Stimulated activated naive CD8-positive, alpha-beta T cell treated with anti-CD3 and anti-CD28 coated beads, Interleukin-15, amount 100 ng/mL, for 72 hours (primary cell): Measurements from ENCODE around the gene ANKRD9.
A peak's percentile ranks its signal among the peaks of the same experiment; 100 is the strongest.

Experiments
- ATAC-seq: fragments of 150-1000 bp; cut with Tn5 transposase; 2 replicates; pipeline ENCODE4 v1.10.0; 2021; ENCODE audit warnings: mild to moderate bottlenecking, moderate library complexity
- DNase-seq, 2 donors: peaks; one replicate each; pipeline ENCODE4 v3.0.0; 2021 to 2022
- H3K27ac Mint-ChIP-seq, 2 donors: one replicate each; pipeline ENCODE4 v1.8.0; 2022; ENCODE audit warnings: mild to moderate bottlenecking in 2 of 2, mixed read lengths in 2 of 2, moderate library complexity in 2 of 2
- H3K27me3 Mint-ChIP-seq: one replicate; pipeline ENCODE4 v1.8.0; 2022; ENCODE audit warnings: mixed read lengths
- H3K4me1 Mint-ChIP-seq: one replicate; pipeline ENCODE4 v1.8.0; 2022; ENCODE audit warnings: mild to moderate bottlenecking, mixed read lengths
- H3K4me3 Mint-ChIP-seq, 2 donors: one replicate each; pipeline ENCODE4 v1.8.0; 2022; ENCODE audit warnings: mild to moderate bottlenecking in 2 of 2, mixed read lengths in 2 of 2, moderate library complexity in 1 of 2
- H3K9me3 Mint-ChIP-seq, 2 donors: one replicate each; pipeline ENCODE4 v1.8.0; 2022; ENCODE audit warnings: mixed read lengths in 2 of 2

Gene ANKRD9

GRCh38 chr14:102497998-102498677, 11.4 kb downstream of the ANKRD9 start:
- ATAC-seq: no peak
- H3K4me3 Mint-ChIP-seq: no peak overlapping the region
- H3K27me3 Mint-ChIP-seq: no peaks in the 10 kb centered on the region
- H3K27ac Mint-ChIP-seq: peak overlapping the region in 1 of 2 donors; percentile 24
- H3K9me3 Mint-ChIP-seq: no peaks in the 10 kb centered on the region
- no peak for DNase-seq
- H3K4me1 Mint-ChIP-seq: peaks cover 11% of the 10 kb centered on the region

GRCh38 chr14:102496958-102497744, 12.4 kb downstream of the ANKRD9 start:
- Mint-ChIP-seq H3K27ac (peak overlapping the region; percentile 42 to 46), H3K4me3 (no peak overlapping the region)

GRCh38 chr14:102496331-102496691, 13.3 kb downstream of the ANKRD9 start:
- peak overlapping the region in 1 of 2 donors; percentile 52 for H3K27ac Mint-ChIP-seq
- H3K27me3 Mint-ChIP-seq: no peaks in the 10 kb centered on the region
- H3K4me1 Mint-ChIP-seq: peaks cover 11% of the 10 kb centered on the region
- DNase-seq (no peak), ATAC-seq (no peak)
- H3K4me3 Mint-ChIP-seq: no peak overlapping the region
- no peaks in the 10 kb centered on the region for H3K9me3 Mint-ChIP-seq

More at GRCh38 chr14:102496958-102497744, 12.4 kb downstream of the ANKRD9 start:
- ATAC-seq (no peak), DNase-seq (no peak)
- H3K4me1 Mint-ChIP-seq: peaks cover 11% of the 10 kb centered on the region
- H3K9me3 Mint-ChIP-seq: no peaks in the 10 kb centered on the region
- no peaks in the 10 kb centered on the region for H3K27me3 Mint-ChIP-seq

GRCh38 chr14:102495491-102496330, 13.9 kb downstream of the ANKRD9 start:
- Mint-ChIP-seq H3K27me3 (no peaks in the 10 kb centered on the region), H3K4me3 (no peak overlapping the region), H3K4me1 (peaks cover 8% of the 10 kb centered on the region), H3K27ac (no peak overlapping the region), H3K9me3 (no peaks in the 10 kb centered on the region)
- ATAC-seq: no peak
- no peak for DNase-seq

- DNase-seq (no peak), ATAC-seq (no peak)
- H3K4me1 Mint-ChIP-seq: no peaks in the 10 kb centered on the region
- no peak overlapping the region for H3K4me3 Mint-ChIP-seq
- H3K9me3 Mint-ChIP-seq: no peaks in the 10 kb centered on the region
- no peak overlapping the region for H3K27ac Mint-ChIP-seq
- no peaks in the 10 kb centered on the region for H3K27me3 Mint-ChIP-seq
These were observed 16.0 kb downstream of the ANKRD9 start for GRCh38 chr14:102493585-102493984.

GRCh38 chr14:102493096-102493495, 16.5 kb downstream of the ANKRD9 start:
- Mint-ChIP-seq H3K9me3 (no peaks in the 10 kb centered on the region), H3K27me3 (no peaks in the 10 kb centered on the region), H3K4me1 (no peaks in the 10 kb centered on the region), H3K4me3 (no peak overlapping the region), H3K27ac (no peak overlapping the region)
- DNase-seq: no peak
- ATAC-seq: no peak

- Mint-ChIP-seq H3K27me3 (no peaks in the 10 kb centered on the region), H3K4me3 (no peak overlapping the region), H3K9me3 (no peaks in the 10 kb centered on the region), H3K27ac (no peak overlapping the region), H3K4me1 (no peaks in the 10 kb centered on the region)
- DNase-seq: no peak
- no peak for ATAC-seq
These were observed 17.1 kb downstream of the ANKRD9 start for GRCh38 chr14:102492531-102492910.

- Mint-ChIP-seq H3K27ac (no peak overlapping the region), H3K27me3 (no peaks in the 10 kb centered on the region), H3K9me3 (no peaks in the 10 kb centered on the region), H3K4me3 (no peak overlapping the region), H3K4me1 (no peaks in the 10 kb centered on the region)
- no peak for DNase-seq
- ATAC-seq: no peak
These were observed 17.6 kb downstream of the ANKRD9 start for GRCh38 chr14:102491786-102492530.

- H3K4me1 Mint-ChIP-seq: no peaks in the 10 kb centered on the region
- no peak for DNase-seq
- no peak overlapping the region for H3K4me3 Mint-ChIP-seq
- no peak for ATAC-seq
- no peak overlapping the region for H3K27ac Mint-ChIP-seq
- no peaks in the 10 kb centered on the region for H3K27me3 Mint-ChIP-seq
- no peaks in the 10 kb centered on the region for H3K9me3 Mint-ChIP-seq
These were observed 18.2 kb downstream of the ANKRD9 start for GRCh38 chr14:102491366-102491765.

GRCh38 chr14:102490456-102490855, 19.1 kb downstream of the ANKRD9 start:
- ATAC-seq: no peak
- H3K9me3 Mint-ChIP-seq: no peaks in the 10 kb centered on the region
- H3K27me3 Mint-ChIP-seq: no peaks in the 10 kb centered on the region

GRCh38 chr14:102487204-102487577, 22.4 kb downstream of the ANKRD9 start:
- no peak overlapping the region for H3K27ac Mint-ChIP-seq
- H3K4me3 Mint-ChIP-seq: no peak overlapping the region
- peaks cover 4 to 5% of the 10 kb centered on the region in 2 donors for H3K9me3 Mint-ChIP-seq
- ATAC-seq (no peak), DNase-seq (no peak)
- H3K27me3 Mint-ChIP-seq: no peaks in the 10 kb centered on the region
- H3K4me1 Mint-ChIP-seq: peaks cover 6% of the 10 kb centered on the region

More at GRCh38 chr14:102490456-102490855, 19.1 kb downstream of the ANKRD9 start:
- peak overlapping the region in 1 of 2 donors; percentile 34 for H3K27ac Mint-ChIP-seq
- no peak overlapping the region for H3K4me3 Mint-ChIP-seq
- DNase-seq: no peak
- H3K4me1 Mint-ChIP-seq: peaks cover 1% of the 10 kb centered on the region

- no peak overlapping the region for H3K27ac Mint-ChIP-seq
- ATAC-seq (no peak), DNase-seq (no peak)
- H3K4me3 Mint-ChIP-seq: no peak overlapping the region
- H3K9me3 Mint-ChIP-seq: peaks cover 5 to 7% of the 10 kb centered on the region in 2 donors
- H3K4me1 Mint-ChIP-seq: peaks cover 6% of the 10 kb centered on the region
- H3K27me3 Mint-ChIP-seq: no peaks in the 10 kb centered on the region
These were observed 22.9 kb downstream of the ANKRD9 start for GRCh38 chr14:102486513-102487203.

- Mint-ChIP-seq H3K4me3 (no peak overlapping the region), H3K27ac (no peak overlapping the region), H3K9me3 (peaks cover 5 to 7% of the 10 kb centered on the region in 2 donors), H3K4me1 (peaks cover 6% of the 10 kb centered on the region), H3K27me3 (no peaks in the 10 kb centered on the region)
- DNase-seq (no peak), ATAC-seq (no peak)
These were observed 23.7 kb downstream of the ANKRD9 start for GRCh38 chr14:102485693-102486512.

GRCh38 chr14:102484316-102484715, 25.3 kb downstream of the ANKRD9 start:
- H3K27me3 Mint-ChIP-seq: no peaks in the 10 kb centered on the region
- no peak overlapping the region for H3K4me3 Mint-ChIP-seq
- H3K9me3 Mint-ChIP-seq: peaks cover 5 to 7% of the 10 kb centered on the region in 2 donors
- no peak for DNase-seq
- H3K4me1 Mint-ChIP-seq: peaks cover 11% of the 10 kb centered on the region
- ATAC-seq: no peak
- peak overlapping the region in 1 of 2 donors; percentile 84 for H3K27ac Mint-ChIP-seq
